Keratinocyte (primary cell): ENCODE results near the gene TFDP1.

Experiments
- CTCF ChIP-seq, 3 experiments: IDR thresholded peaks in 1 of 3; conservative IDR thresholded peaks in 1 of 3; optimal IDR thresholded peaks in 1 of 3; 2 replicates in 2 of 3; 3 replicates in 1 of 3; pipeline versions ENCODE3 to v1.5.1; 2011; ENCODE audit warnings: low read length in 3 of 3, mild to moderate bottlenecking in 3 of 3, moderate library complexity in 2 of 3, control low read depth in 1 of 3, inconsistent platforms in 1 of 3; ENCODE audit not compliant: insufficient read depth in 2 of 3; ENCODE audit errors: extremely low read depth in 1 of 3
- EZH2 ChIP-seq: IDR thresholded peaks from one replicate; pipeline ENCODE4 v1.6.1; 2012; ENCODE audit warnings: inconsistent platforms, mild to moderate bottlenecking, low read length, moderate library complexity

- TF ChIP-seq CTCF (optimal IDR thresholded peaks at IDR 0.05 in 1 of 3, IDR thresholded peaks at IDR 0.05 in 1 of 3, conservative IDR thresholded peaks at IDR 0.05 in 1 of 3; ENCODE audit: extremely low read depth in 1 of 3, insufficient read depth in 2 of 3, low read length in 3 of 3), result no peak
- TF ChIP-seq EZH2, result no peak
Observed at GRCh38 chr13:113645329-113645728, 60.8 kb downstream of the TFDP1 start.
